ENCODE data around the gene ADRM1.

DNA sequence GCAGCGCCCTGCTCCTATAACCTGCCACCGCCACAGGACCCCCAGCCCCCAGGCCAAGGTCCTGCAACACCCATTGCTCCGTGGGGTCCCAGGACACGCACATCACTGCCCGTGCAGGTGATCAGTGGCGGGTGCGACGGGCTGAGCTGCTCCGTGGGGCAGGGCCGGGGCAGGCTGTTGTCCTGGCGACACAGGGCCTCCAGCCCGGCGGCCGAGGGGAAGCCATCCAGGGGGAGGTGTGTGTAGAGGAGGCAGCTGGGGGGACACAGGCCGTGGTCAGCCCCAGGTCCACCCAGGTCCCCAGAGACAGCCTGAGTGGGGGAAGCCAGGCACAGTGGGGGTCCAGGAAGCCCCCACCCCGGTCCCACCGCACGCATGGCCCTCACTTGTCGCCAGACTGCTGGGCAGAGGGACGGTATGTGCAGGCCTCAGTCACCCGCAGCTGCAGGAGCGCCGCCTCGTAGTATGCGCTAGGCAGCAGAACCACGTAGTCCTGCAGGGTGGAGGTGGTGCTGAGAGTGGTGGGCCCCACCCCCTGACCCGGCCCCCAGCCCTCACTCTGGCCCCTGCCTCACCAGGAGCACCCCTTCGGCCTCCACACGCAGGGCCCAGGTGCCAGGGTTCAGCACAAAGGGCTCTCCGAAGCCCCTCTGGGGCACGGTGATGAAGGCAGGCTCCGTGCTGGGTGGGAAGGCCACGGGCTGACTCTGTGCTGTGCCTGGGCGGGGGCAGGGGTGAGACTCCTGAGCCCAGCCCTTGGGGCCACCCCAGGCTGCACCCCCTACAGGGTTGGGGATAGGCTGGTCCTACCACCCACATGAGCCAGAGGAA lies 30.4 kb downstream of the ADRM1 start:
- TF ChIP-seq, protein P1, sequence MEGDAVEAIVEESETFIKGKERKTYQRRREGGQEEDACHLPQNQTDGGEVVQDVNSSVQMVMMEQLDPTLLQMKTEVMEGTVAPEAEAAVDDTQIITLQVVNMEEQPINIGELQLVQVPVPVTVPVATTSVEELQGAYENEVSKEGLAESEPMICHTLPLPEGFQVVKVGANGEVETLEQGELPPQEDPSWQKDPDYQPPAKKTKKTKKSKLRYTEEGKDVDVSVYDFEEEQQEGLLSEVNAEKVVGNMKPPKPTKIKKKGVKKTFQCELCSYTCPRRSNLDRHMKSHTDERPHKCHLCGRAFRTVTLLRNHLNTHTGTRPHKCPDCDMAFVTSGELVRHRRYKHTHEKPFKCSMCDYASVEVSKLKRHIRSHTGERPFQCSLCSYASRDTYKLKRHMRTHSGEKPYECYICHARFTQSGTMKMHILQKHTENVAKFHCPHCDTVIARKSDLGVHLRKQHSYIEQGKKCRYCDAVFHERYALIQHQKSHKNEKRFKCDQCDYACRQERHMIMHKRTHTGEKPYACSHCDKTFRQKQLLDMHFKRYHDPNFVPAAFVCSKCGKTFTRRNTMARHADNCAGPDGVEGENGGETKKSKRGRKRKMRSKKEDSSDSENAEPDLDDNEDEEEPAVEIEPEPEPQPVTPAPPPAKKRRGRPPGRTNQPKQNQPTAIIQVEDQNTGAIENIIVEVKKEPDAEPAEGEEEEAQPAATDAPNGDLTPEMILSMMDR (IDR thresholded peaks at IDR 0.05) = no peak
- no peak for TF ChIP-seq EZH2 (IDR thresholded peaks at IDR 0.05)

All from neural progenitor cell (in vitro differentiated cells).